Measurements from ENCODE around the gene RND1. TPM values are rescaled to one million over a fixed set of nuclear protein-coding genes. Genes with fewer than 3 reads are reported as not detected.
A peak's percentile ranks its signal among the peaks of the same experiment; 100 is the strongest.
"Not testable (repeated sequence)": the region's sequence is repeated elsewhere in the genome, so short reads cannot be mapped to it uniquely, and the experiment has no call there.

RND1 gene
- total RNA-seq, 2 experiments from 2014 or later, result 4.8 to 5.7 TPM

- Mint-ChIP-seq H3K27me3 (no peaks in the 10 kb centered on the region), H3K4me1 (ENCODE audit: low read depth) (peaks cover 47% of the 10 kb centered on the region), H3K36me3 (ENCODE audit: low read depth) (peaks cover 42% of the 10 kb centered on the region), H3K27ac (peak within 1 kb of the TSS; percentile 93), H3K4me3 (peak within 1 kb of the TSS; percentile 98), H3K9me3 (no peaks in the 10 kb centered on the region)
- DNase-seq, result peak; percentile 82 to 98 (median 88)
- Histone ChIP-seq H3K36me3 (ENCODE audit: insufficient read depth, low read length) (peaks cover 12% of the 10 kb centered on the region), H3K27ac (ENCODE audit: low read depth in 1 of 2, low read length in 2 of 2) (peak within 1 kb of the TSS; percentile 83 to 94), H3K27me3 (ENCODE audit: control insufficient read depth in 1 of 2, insufficient read depth in 2 of 2, low read length in 2 of 2) (no peaks in the 10 kb centered on the region), H3K9me3 (ENCODE audit: control insufficient read depth in 1 of 2, insufficient read depth in 1 of 2, low read length in 2 of 2) (no peaks in the 10 kb centered on the region), H3K4me1 (ENCODE audit: insufficient read depth, low read length) (peaks cover 47% of the 10 kb centered on the region), H3K4me3 (ENCODE audit: low read length) (peak within 1 kb of the TSS; percentile 81)
- peak; percentile 93 for ATAC-seq (ENCODE audit: poor library complexity)
- POLR2A ChIA-PET, result interaction anchor here (0.7 to 3.9 kb wide), 38 partner anchors 13 to 1074 kb away, joined by 3 to 60 read pairs (median 4); partner anchors contain the start of genes ARF3, CCNT1, FKBP11 and KANSL2
- TF ChIP-seq, protein P1, sequence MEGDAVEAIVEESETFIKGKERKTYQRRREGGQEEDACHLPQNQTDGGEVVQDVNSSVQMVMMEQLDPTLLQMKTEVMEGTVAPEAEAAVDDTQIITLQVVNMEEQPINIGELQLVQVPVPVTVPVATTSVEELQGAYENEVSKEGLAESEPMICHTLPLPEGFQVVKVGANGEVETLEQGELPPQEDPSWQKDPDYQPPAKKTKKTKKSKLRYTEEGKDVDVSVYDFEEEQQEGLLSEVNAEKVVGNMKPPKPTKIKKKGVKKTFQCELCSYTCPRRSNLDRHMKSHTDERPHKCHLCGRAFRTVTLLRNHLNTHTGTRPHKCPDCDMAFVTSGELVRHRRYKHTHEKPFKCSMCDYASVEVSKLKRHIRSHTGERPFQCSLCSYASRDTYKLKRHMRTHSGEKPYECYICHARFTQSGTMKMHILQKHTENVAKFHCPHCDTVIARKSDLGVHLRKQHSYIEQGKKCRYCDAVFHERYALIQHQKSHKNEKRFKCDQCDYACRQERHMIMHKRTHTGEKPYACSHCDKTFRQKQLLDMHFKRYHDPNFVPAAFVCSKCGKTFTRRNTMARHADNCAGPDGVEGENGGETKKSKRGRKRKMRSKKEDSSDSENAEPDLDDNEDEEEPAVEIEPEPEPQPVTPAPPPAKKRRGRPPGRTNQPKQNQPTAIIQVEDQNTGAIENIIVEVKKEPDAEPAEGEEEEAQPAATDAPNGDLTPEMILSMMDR (IDR thresholded peaks at IDR 0.05), result no peak
- CTCF ChIA-PET, result interaction anchor here (1.0 to 3.7 kb wide), 17 partner anchors 13 to 278 kb away, joined by 3 to 64 read pairs (median 6); partner anchors contain the start of genes ARF3, FKBP11, RHEBL1 and RND1
- intact Hi-C loops (cut with DNase I, micrococcal nuclease), result loop anchor here in 1 of 2 experiments (2.0 kb wide), 2 partner anchors 137 to 167 kb away; partner anchors contain the start of gene PRKAG1
Observed at GRCh38 chr12:48851883-48852733, 13.6 kb downstream of the RND1 start, which contains the start of gene DDX23. Gene DDX23, minus strand, starts transcription at chr12:48852163. Its CDS starts 6,381 bp downstream, at chr12:48845782.

GRCh38 chr12:48842021-48842420, 23.6 kb downstream of the RND1 start:
- H3K27me3 Mint-ChIP-seq; H3K4me1 ChIP-seq (ENCODE audit: insufficient read depth, low read length); DNase-seq; H3K4me3 Mint-ChIP-seq; CTCF ChIA-PET; H3K27ac ChIP-seq (ENCODE audit: low read depth in 1 of 2, low read length in 2 of 2); POLR2A ChIA-PET; ATAC-seq (ENCODE audit: poor library complexity); H3K9me3 ChIP-seq (ENCODE audit: control insufficient read depth in 1 of 2, insufficient read depth in 1 of 2, low read length in 2 of 2); H3K4me1 Mint-ChIP-seq (ENCODE audit: low read depth); H3K27me3 ChIP-seq (ENCODE audit: control insufficient read depth in 1 of 2, insufficient read depth in 2 of 2, low read length in 2 of 2); H3K27ac Mint-ChIP-seq; H3K9me3 Mint-ChIP-seq; intact Hi-C loops (cut with DNase I, micrococcal nuclease); H3K4me3 ChIP-seq (ENCODE audit: low read length): not testable (repeated sequence)
- peaks cover 77% of the 10 kb centered on the region for H3K36me3 ChIP-seq (ENCODE audit: insufficient read depth, low read length)
- H3K36me3 Mint-ChIP-seq (ENCODE audit: low read depth), result peaks cover 74% of the 10 kb centered on the region

GRCh38 chr12:48838048-48838447, 27.6 kb downstream of the RND1 start:
- ChIA-PET CTCF (no interaction called here), POLR2A (no interaction called here)
- Histone ChIP-seq H3K27me3 (ENCODE audit: control insufficient read depth in 1 of 2, insufficient read depth in 2 of 2, low read length in 2 of 2) (no peaks in the 10 kb centered on the region), H3K9me3 (ENCODE audit: control insufficient read depth in 1 of 2, insufficient read depth in 1 of 2, low read length in 2 of 2) (no peaks in the 10 kb centered on the region), H3K4me1 (ENCODE audit: insufficient read depth, low read length) (no peaks in the 10 kb centered on the region), H3K4me3 (ENCODE audit: low read length) (no peak overlapping the region), H3K36me3 (ENCODE audit: insufficient read depth, low read length) (peaks cover 77% of the 10 kb centered on the region), H3K27ac (ENCODE audit: low read depth in 1 of 2, low read length in 2 of 2) (no peak overlapping the region)
- H3K9me3 Mint-ChIP-seq, result no peaks in the 10 kb centered on the region
- H3K36me3 Mint-ChIP-seq (ENCODE audit: low read depth), result peaks cover 79% of the 10 kb centered on the region
- TF ChIP-seq, protein P1 (IDR thresholded peaks at IDR 0.05), result no peak
- DNase-seq (no peak), ATAC-seq (ENCODE audit: poor library complexity) (no peak)
- no peaks in the 10 kb centered on the region for H3K27me3 Mint-ChIP-seq
- no peaks in the 10 kb centered on the region for H3K4me1 Mint-ChIP-seq (ENCODE audit: low read depth)
- no peak overlapping the region for H3K27ac Mint-ChIP-seq
- intact Hi-C loops (cut with DNase I, micrococcal nuclease), result no loop called here
- H3K4me3 Mint-ChIP-seq, result no peak overlapping the region

Measured in CD4-positive, alpha-beta T cell (primary cell).